OCI-LY3 (cell line): ENCODE measurements around the gene TMED8.
A peak's percentile ranks its signal among the peaks of the same experiment; 100 is the strongest.

Experiments used
- H2AFZ ChIP-seq: fragments of 200-600, 300-600 bp; shearing (Covaris generic); 2 replicates; pipeline ENCODE4 v1.6.0; 2014; ENCODE audit warnings: antibody characterized with exemption, low read depth, low read length
- H3K27ac ChIP-seq: fragments of 200-600, 300-600 bp; sonication (generic); 2 replicates; pipeline ENCODE4 v1.5.1; 2014; ENCODE audit warnings: mild to moderate bottlenecking, low read length, moderate library complexity, mixed read lengths
- H3K27me3 ChIP-seq: fragments of 200-600, 300-600 bp; sonication (generic); 2 replicates; pipeline ENCODE4 v1.6.1; 2014; ENCODE audit warnings: low read depth, low read length, mixed read lengths
- H3K36me3 ChIP-seq: fragments of 200-600, 300-600 bp; sonication (generic); replicated peaks from 2 replicates; pipeline ENCODE3; 2014; ENCODE audit warnings: low read depth, low read length, mixed read lengths
- H3K4me1 ChIP-seq: fragments of 300-600, 200-600 bp; sonication (generic); 2 replicates; pipeline ENCODE4 v1.6.1; 2014; ENCODE audit warnings: low read length, mixed read lengths
- H3K4me2 ChIP-seq: fragments of 200-600, 300-600 bp; sonication (generic); 2 replicates; pipeline ENCODE4 v1.6.1; 2014; ENCODE audit warnings: low read length, mixed read lengths
- H3K4me3 ChIP-seq: fragments of 300-600, 200-600 bp; sonication (generic); 2 replicates; pipeline ENCODE4 v1.5.1; 2014; ENCODE audit warnings: antibody characterized with exemption, mild to moderate bottlenecking, low read length, moderate library complexity
- H3K79me2 ChIP-seq: fragments of 300-600, 200-600 bp; shearing (Covaris generic); 2 replicates; pipeline ENCODE4 v1.6.1; 2014; ENCODE audit warnings: mild to moderate bottlenecking, low read length, mixed read lengths
- H3K9ac ChIP-seq: fragments of 300-600, 200-600 bp; shearing (Covaris generic); 2 replicates; pipeline ENCODE4 v1.6.0; 2014; ENCODE audit warnings: mild to moderate bottlenecking, low read length, moderate library complexity
- H3K9me3 ChIP-seq: fragments of 200-600, 300-600 bp; shearing (Covaris generic); 2 replicates; pipeline ENCODE4 v1.6.1; 2014; ENCODE audit warnings: low read length, mixed read lengths; ENCODE audit not compliant: insufficient read depth
- H4K20me1 ChIP-seq: fragments of 200-600, 300-600 bp; sonication (generic); 2 replicates; pipeline ENCODE4 v1.6.1; 2016; ENCODE audit warnings: low read length, mixed read lengths; ENCODE audit not compliant: insufficient read depth
- CTCF ChIP-seq: fragments of 200-600, 300-600 bp; sonication (generic); IDR thresholded peaks from 2 replicates; pipeline ENCODE4 v1.5.1; 2014; ENCODE audit warnings: antibody characterized with exemption, low read length, low read depth
- EZH2phosphoT487 ChIP-seq: fragments of 200-600 bp; shearing (Covaris generic); IDR thresholded peaks from 2 replicates; pipeline ENCODE4 v1.6.1; 2018; ENCODE audit warnings: antibody characterized with exemption, mixed run types, low read depth

Gene TMED8

GRCh38 chr14:77353469-77354141 lies 23.3 kb downstream of the TMED8 start:
- Histone ChIP-seq H3K27me3 (no peaks in the 10 kb centered on the region), H3K4me3 (no peak overlapping the region), H3K79me2 (0 out of 2 replicates have a peak, but pooled peaks cover 3% of the 10 kb centered on the region), H3K4me1 (peaks cover 2% of the 10 kb centered on the region; the same call in 1 of the 2 replicates), H3K4me2 (no peak overlapping the region), H4K20me1 (no peaks in the 10 kb centered on the region), H2AFZ (no peak overlapping the region), H3K9me3 (no peaks in the 10 kb centered on the region), H3K9ac (no peak overlapping the region), H3K36me3 (peaks cover 21% of the 10 kb centered on the region), H3K27ac (no peak overlapping the region)
- TF ChIP-seq EZH2phosphoT487 = no peak
- no peak for TF ChIP-seq CTCF

GRCh38 chr14:77347751-77348150 lies 29.1 kb downstream of the TMED8 start:
- Histone ChIP-seq H2AFZ (no peak overlapping the region), H3K36me3 (peaks cover 28% of the 10 kb centered on the region), H3K4me2 (peak overlapping the region; percentile 43), H3K9me3 (no peaks in the 10 kb centered on the region), H3K9ac (peak overlapping the region; percentile 12; the same call in 1 of the 2 replicates), H3K27ac (peak overlapping the region; percentile 47), H3K79me2 (no peaks in the 10 kb centered on the region), H4K20me1 (no peaks in the 10 kb centered on the region), H3K27me3 (no peaks in the 10 kb centered on the region), H3K4me3 (no peak overlapping the region), H3K4me1 (peaks cover 17% of the 10 kb centered on the region)
- TF ChIP-seq CTCF (no peak), EZH2phosphoT487 (no peak)

GRCh38 chr14:77346495-77346894 lies 30.4 kb downstream of the TMED8 start:
- Histone ChIP-seq H3K9me3 (no peaks in the 10 kb centered on the region), H3K36me3 (peaks cover 32% of the 10 kb centered on the region)

More at GRCh38 chr14:77346495-77346894, 30.4 kb downstream of the TMED8 start:
- H3K27me3 ChIP-seq = no peaks in the 10 kb centered on the region
- no peaks in the 10 kb centered on the region for H4K20me1 ChIP-seq
- no peaks in the 10 kb centered on the region for H3K79me2 ChIP-seq
- TF ChIP-seq CTCF (no peak), EZH2phosphoT487 (no peak)
- no peak overlapping the region for H3K4me2 ChIP-seq
- peaks cover 17% of the 10 kb centered on the region for H3K4me1 ChIP-seq
- no peak overlapping the region for H2AFZ ChIP-seq
- H3K9ac ChIP-seq = no peak overlapping the region
- H3K27ac ChIP-seq = no peak overlapping the region
- H3K4me3 ChIP-seq = no peak overlapping the region
